GM04503 (cell line): ENCODE results near the gene NXNL1.

Source experiments
- DNase-seq: peaks from one replicate; pipeline ENCODE4 v3.0.0-alpha.2; 2012; ENCODE audit warnings: low read depth

Gene NXNL1

GRCh38 chr19:17455308-17456123 lies 5.2 kb downstream of the NXNL1 start:
- no peak for DNase-seq

- no peak for DNase-seq
Measured at GRCh38 chr19:17454576-17455071, 6.1 kb downstream of the NXNL1 start.

GRCh38 chr19:17451820-17452219 lies 8.9 kb downstream of the NXNL1 start:
- DNase-seq: no peak

- no peak for DNase-seq
Measured at GRCh38 chr19:17450264-17451075, 10.3 kb downstream of the NXNL1 start.

- no peak for DNase-seq
Measured at GRCh38 chr19:17448131-17448967, 12.4 kb downstream of the NXNL1 start, which contains the start of gene TMEM221. Gene TMEM221, minus strand, starts transcription at chr19:17448668. Its CDS starts 206 bp downstream, at chr19:17448462.

GRCh38 chr19:17447704-17448130 lies 13.0 kb downstream of the NXNL1 start:
- DNase-seq: no peak

- DNase-seq: no peak
Measured at GRCh38 chr19:17445526-17446165, 15.1 kb downstream of the NXNL1 start.

- no peak for DNase-seq
Measured at GRCh38 chr19:17441241-17442021, 19.3 kb downstream of the NXNL1 start.

GRCh38 chr19:17436874-17437267 lies 23.9 kb downstream of the NXNL1 start:
- no peak for DNase-seq

GRCh38 chr19:17436094-17436873 lies 24.4 kb downstream of the NXNL1 start:
- no peak for DNase-seq

- no peak for DNase-seq
Measured at GRCh38 chr19:17435218-17435617, 25.5 kb downstream of the NXNL1 start.

GRCh38 chr19:17431417-17431816 lies 29.3 kb downstream of the NXNL1 start:
- no peak for DNase-seq

GRCh38 chr19:17429641-17430113 lies 31.0 kb downstream of the NXNL1 start:
- DNase-seq: no peak

- DNase-seq: no peak
Measured at GRCh38 chr19:17424743-17425365, 35.9 kb downstream of the NXNL1 start.

GRCh38 chr19:17423429-17424208 lies 37.1 kb downstream of the NXNL1 start:
- no peak for DNase-seq

- no peak for DNase-seq
Measured at GRCh38 chr19:17421942-17422341, 38.8 kb downstream of the NXNL1 start.

GRCh38 chr19:17420475-17420924 lies 40.2 kb downstream of the NXNL1 start:
- no peak for DNase-seq
